ENCODE measurements around the gene CHRNA1. TPM values are rescaled to one million over a fixed set of nuclear protein-coding genes. Genes with fewer than 3 reads are reported as not detected.
A peak's percentile ranks its signal among the peaks of the same experiment; 100 is the strongest.
"Not testable (repeated sequence)": the region's sequence is repeated elsewhere in the genome, so short reads cannot be mapped to it uniquely, and the experiment has no call there.

CHRNA1 gene
- total and polyA plus RNA-seq, 2 donors, result 2.2 to 4.2 TPM

GRCh38 chr2:174718591-174718990 is 45.7 kb downstream of the CHRNA1 start:
- H3K36me3 ChIP-seq (ENCODE audit: control insufficient read depth in 2 of 2, insufficient read depth in 2 of 2, low read length in 1 of 2), result no peaks in the 10 kb centered on the region
- no peak overlapping the region for H3K27ac ChIP-seq (ENCODE audit: low read depth in 1 of 2, low read length in 1 of 2)
- peaks cover 0 to 11% of the 10 kb centered on the region in 2 donors for H3K4me1 ChIP-seq (ENCODE audit: control insufficient read depth in 2 of 2, insufficient read depth in 2 of 2, low read length in 2 of 2)
- 72% methylated on average over 4 of the region's 4 CpGs for WGBS
- no peak for DNase-seq (ENCODE audit: low read depth in 6 of 9, low spot score in 9 of 9)
- H3K4me3 ChIP-seq (ENCODE audit: low read length in 2 of 2), result no peak overlapping the region
- H3K27me3 ChIP-seq (ENCODE audit: control insufficient read depth in 2 of 2, insufficient read depth in 1 of 2, low read length in 1 of 2), result peaks cover 0 to 13% of the 10 kb centered on the region in 2 donors
- H3K9me3 ChIP-seq (ENCODE audit: control insufficient read depth in 2 of 2, insufficient read depth in 1 of 2, low read length in 1 of 2), result no peaks in the 10 kb centered on the region

GRCh38 chr2:174717916-174718315 is 46.4 kb downstream of the CHRNA1 start:
- Histone ChIP-seq H3K27me3 (ENCODE audit: control insufficient read depth in 2 of 2, insufficient read depth in 1 of 2, low read length in 1 of 2) (peaks cover 0 to 18% of the 10 kb centered on the region in 2 donors), H3K9me3 (ENCODE audit: control insufficient read depth in 2 of 2, insufficient read depth in 1 of 2, low read length in 1 of 2) (no peaks in the 10 kb centered on the region), H3K36me3 (ENCODE audit: control insufficient read depth in 2 of 2, insufficient read depth in 2 of 2, low read length in 1 of 2) (no peaks in the 10 kb centered on the region), H3K4me3 (ENCODE audit: low read length in 2 of 2) (no peak overlapping the region), H3K27ac (ENCODE audit: low read depth in 1 of 2, low read length in 1 of 2) (no peak overlapping the region), H3K4me1 (ENCODE audit: control insufficient read depth in 2 of 2, insufficient read depth in 2 of 2, low read length in 2 of 2) (peaks cover 0 to 11% of the 10 kb centered on the region in 2 donors)
- 92% methylated on average over 3 of the region's 3 CpGs for WGBS
- DNase-seq (ENCODE audit: low read depth in 6 of 9, low spot score in 9 of 9), result no peak

DNA sequence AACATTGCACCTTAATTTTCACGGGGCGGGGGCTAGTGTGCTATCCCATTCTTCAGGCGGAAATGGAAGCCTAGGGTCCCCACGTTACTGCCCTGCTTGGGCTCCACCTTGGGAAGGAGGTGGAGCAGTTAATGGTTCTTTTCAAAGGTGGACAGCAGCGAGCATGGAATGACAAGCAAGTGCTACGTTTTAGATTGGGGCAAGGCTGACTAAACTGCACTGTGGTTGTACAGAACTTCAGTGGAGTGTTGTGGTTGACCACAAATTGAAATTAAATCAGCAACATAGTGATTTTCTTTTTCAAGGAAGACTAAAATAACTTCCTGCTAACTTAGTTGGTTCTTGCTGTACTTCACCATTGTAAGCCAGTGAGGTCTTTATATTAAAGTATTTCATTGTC is 47.0 kb downstream of the CHRNA1 start:
- WGBS, result 50% methylated on average over 6 of the region's 6 CpGs

GRCh38 chr2:174716785-174717184 is 47.5 kb downstream of the CHRNA1 start:
- H3K9me3 ChIP-seq (ENCODE audit: control insufficient read depth in 2 of 2, insufficient read depth in 1 of 2, low read length in 1 of 2), result no peaks in the 10 kb centered on the region
- WGBS, result 34% methylated on average over 3 of the region's 3 CpGs
- no peaks in the 10 kb centered on the region for H3K36me3 ChIP-seq (ENCODE audit: control insufficient read depth in 2 of 2, insufficient read depth in 2 of 2, low read length in 1 of 2)
- peaks cover 0 to 11% of the 10 kb centered on the region in 2 donors for H3K4me1 ChIP-seq (ENCODE audit: control insufficient read depth in 2 of 2, insufficient read depth in 2 of 2, low read length in 2 of 2)
- no peak overlapping the region for H3K4me3 ChIP-seq (ENCODE audit: low read length in 2 of 2)
- H3K27ac ChIP-seq (ENCODE audit: low read depth in 1 of 2, low read length in 1 of 2), result no peak overlapping the region
- peaks cover 0 to 18% of the 10 kb centered on the region in 2 donors for H3K27me3 ChIP-seq (ENCODE audit: control insufficient read depth in 2 of 2, insufficient read depth in 1 of 2, low read length in 1 of 2)
- DNase-seq (ENCODE audit: low read depth in 6 of 9, low spot score in 9 of 9), result peak in 1 of 9 donors; percentile 28

More for the DNA sequence above, 47.0 kb downstream of the CHRNA1 start:
- H3K36me3 ChIP-seq (ENCODE audit: control insufficient read depth in 2 of 2, insufficient read depth in 2 of 2, low read length in 1 of 2), result no peaks in the 10 kb centered on the region
- no peak overlapping the region for H3K27ac ChIP-seq (ENCODE audit: low read depth in 1 of 2, low read length in 1 of 2)
- H3K9me3 ChIP-seq (ENCODE audit: control insufficient read depth in 2 of 2, insufficient read depth in 1 of 2, low read length in 1 of 2), result no peaks in the 10 kb centered on the region
- H3K4me3 ChIP-seq (ENCODE audit: low read length in 2 of 2), result no peak overlapping the region
- H3K27me3 ChIP-seq (ENCODE audit: control insufficient read depth in 2 of 2, insufficient read depth in 1 of 2, low read length in 1 of 2), result peaks cover 0 to 20% of the 10 kb centered on the region in 2 donors
- DNase-seq (ENCODE audit: low read depth in 6 of 9, low spot score in 9 of 9), result peak in 2 of 9 donors; percentile 19 to 57
- peaks cover 0 to 11% of the 10 kb centered on the region in 2 donors for H3K4me1 ChIP-seq (ENCODE audit: control insufficient read depth in 2 of 2, insufficient read depth in 2 of 2, low read length in 2 of 2)

- Histone ChIP-seq H3K36me3 (ENCODE audit: control insufficient read depth in 2 of 2, insufficient read depth in 2 of 2, low read length in 1 of 2) (no peaks in the 10 kb centered on the region), H3K4me3 (ENCODE audit: low read length in 2 of 2) (no peak overlapping the region), H3K27me3 (ENCODE audit: control insufficient read depth in 2 of 2, insufficient read depth in 1 of 2, low read length in 1 of 2) (peaks cover 0 to 19% of the 10 kb centered on the region in 2 donors), H3K9me3 (ENCODE audit: control insufficient read depth in 2 of 2, insufficient read depth in 1 of 2, low read length in 1 of 2) (peaks cover 0 to 8% of the 10 kb centered on the region in 2 donors), H3K27ac (ENCODE audit: low read depth in 1 of 2, low read length in 1 of 2) (no peak overlapping the region), H3K4me1 (ENCODE audit: control insufficient read depth in 2 of 2, insufficient read depth in 2 of 2, low read length in 2 of 2) (peaks cover 0 to 11% of the 10 kb centered on the region in 2 donors)
- DNase-seq (ENCODE audit: low read depth in 6 of 9, low spot score in 9 of 9), result no peak
- WGBS, result 99% methylated on average over 2 of the region's 2 CpGs
Measured at GRCh38 chr2:174713686-174714085, 50.6 kb downstream of the CHRNA1 start.

- Histone ChIP-seq H3K27me3 (ENCODE audit: control insufficient read depth in 2 of 2, insufficient read depth in 1 of 2, low read length in 1 of 2) (peaks cover 2 to 15% of the 10 kb centered on the region in 2 donors), H3K36me3 (ENCODE audit: control insufficient read depth in 2 of 2, insufficient read depth in 2 of 2, low read length in 1 of 2) (no peaks in the 10 kb centered on the region), H3K9me3 (ENCODE audit: control insufficient read depth in 2 of 2, insufficient read depth in 1 of 2, low read length in 1 of 2) (peaks cover 0 to 8% of the 10 kb centered on the region in 2 donors), H3K4me1 (ENCODE audit: control insufficient read depth in 2 of 2, insufficient read depth in 2 of 2, low read length in 2 of 2) (no peaks in the 10 kb centered on the region), H3K27ac (ENCODE audit: low read depth in 1 of 2, low read length in 1 of 2) (no peak overlapping the region), H3K4me3 (ENCODE audit: low read length in 2 of 2) (no peak overlapping the region)
- WGBS, result 96% methylated on average over 6 of the region's 6 CpGs
- DNase-seq (ENCODE audit: low read depth in 6 of 9, low spot score in 9 of 9), result no peak
Measured at GRCh38 chr2:174711206-174711605, 53.1 kb downstream of the CHRNA1 start.

GRCh38 chr2:174709416-174710004 is 54.8 kb downstream of the CHRNA1 start:
- H3K4me1 ChIP-seq (ENCODE audit: control insufficient read depth in 2 of 2, insufficient read depth in 2 of 2, low read length in 2 of 2); H3K4me3 ChIP-seq (ENCODE audit: low read length in 2 of 2); H3K27ac ChIP-seq (ENCODE audit: low read depth in 1 of 2, low read length in 1 of 2); H3K36me3 ChIP-seq (ENCODE audit: control insufficient read depth in 2 of 2, insufficient read depth in 2 of 2, low read length in 1 of 2); DNase-seq (ENCODE audit: low read depth in 6 of 9, low spot score in 9 of 9); H3K9me3 ChIP-seq (ENCODE audit: control insufficient read depth in 2 of 2, insufficient read depth in 1 of 2, low read length in 1 of 2): not testable (repeated sequence)
- H3K27me3 ChIP-seq (ENCODE audit: control insufficient read depth in 2 of 2, insufficient read depth in 1 of 2, low read length in 1 of 2), result peaks cover 2 to 20% of the 10 kb centered on the region in 2 donors
- WGBS, result 98% methylated on average over 32 of the region's 32 CpGs

- DNase-seq (ENCODE audit: low read depth in 6 of 9, low spot score in 9 of 9), result no peak
- H3K27me3 ChIP-seq (ENCODE audit: control insufficient read depth in 2 of 2, insufficient read depth in 1 of 2, low read length in 1 of 2), result peaks cover 2 to 20% of the 10 kb centered on the region in 2 donors
Measured at GRCh38 chr2:174708713-174709112, 55.6 kb downstream of the CHRNA1 start.

DNA sequence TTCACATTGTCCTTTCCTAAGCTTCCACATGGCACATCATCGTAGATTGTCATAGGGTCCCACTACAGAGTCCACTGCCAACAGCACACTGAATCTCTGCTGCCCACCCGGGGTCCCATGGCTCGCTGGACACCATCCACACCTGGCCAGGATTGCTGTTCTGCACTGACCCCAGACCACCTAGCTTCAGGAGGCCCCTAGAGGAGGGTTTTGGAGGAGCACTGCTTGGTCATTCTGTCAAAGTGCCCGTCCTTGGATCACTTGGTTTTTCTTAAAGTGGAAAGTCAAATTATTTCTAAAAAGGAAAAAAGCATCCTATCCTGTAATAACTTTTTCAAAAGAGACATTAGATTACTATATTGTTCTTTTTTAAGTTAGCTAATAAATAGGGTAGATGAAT is 59.0 kb downstream of the CHRNA1 start:
- no peak overlapping the region for H3K27ac ChIP-seq (ENCODE audit: low read depth in 1 of 2, low read length in 1 of 2)
- peaks cover 0 to 8% of the 10 kb centered on the region in 2 donors for H3K9me3 ChIP-seq (ENCODE audit: control insufficient read depth in 2 of 2, insufficient read depth in 1 of 2, low read length in 1 of 2)
- no peak for DNase-seq (ENCODE audit: low read depth in 6 of 9, low spot score in 9 of 9)
- 67% methylated on average over 4 of the region's 4 CpGs for WGBS
- H3K4me1 ChIP-seq (ENCODE audit: control insufficient read depth in 2 of 2, insufficient read depth in 2 of 2, low read length in 2 of 2), result no peaks in the 10 kb centered on the region
- peaks cover 2 to 15% of the 10 kb centered on the region in 2 donors for H3K27me3 ChIP-seq (ENCODE audit: control insufficient read depth in 2 of 2, insufficient read depth in 1 of 2, low read length in 1 of 2)
- H3K4me3 ChIP-seq (ENCODE audit: low read length in 2 of 2), result no peak overlapping the region
- H3K36me3 ChIP-seq (ENCODE audit: control insufficient read depth in 2 of 2, insufficient read depth in 2 of 2, low read length in 1 of 2), result no peaks in the 10 kb centered on the region

More at GRCh38 chr2:174708713-174709112, 55.6 kb downstream of the CHRNA1 start:
- Histone ChIP-seq H3K4me3 (ENCODE audit: low read length in 2 of 2) (no peak overlapping the region), H3K36me3 (ENCODE audit: control insufficient read depth in 2 of 2, insufficient read depth in 2 of 2, low read length in 1 of 2) (no peaks in the 10 kb centered on the region), H3K9me3 (ENCODE audit: control insufficient read depth in 2 of 2, insufficient read depth in 1 of 2, low read length in 1 of 2) (peaks cover 0 to 8% of the 10 kb centered on the region in 2 donors), H3K4me1 (ENCODE audit: control insufficient read depth in 2 of 2, insufficient read depth in 2 of 2, low read length in 2 of 2) (no peaks in the 10 kb centered on the region), H3K27ac (ENCODE audit: low read depth in 1 of 2, low read length in 1 of 2) (no peak overlapping the region)
- 53% methylated on average over 9 of the region's 9 CpGs for WGBS

Data from thymus (tissue), 11 donors.